Epithelial cell of esophagus (primary cell): ENCODE measurements around the gene SP3.
A peak's percentile ranks its signal among the peaks of the same experiment; 100 is the strongest.

Experiments used
- DNase-seq: peaks from one replicate; pipeline ENCODE4 v3.0.0; 2010; ENCODE audit warnings: low read depth
- H3K4me3 ChIP-seq: 2 replicates; pipeline ENCODE4 v1.5.1; 2011; ENCODE audit warnings: mild to moderate bottlenecking, low read length, control low read depth
- CTCF ChIP-seq: IDR thresholded peaks from 2 replicates; pipeline ENCODE4 v1.5.1; 2011; ENCODE audit warnings: low read depth, mild to moderate bottlenecking, low read length, control low read depth, inconsistent platforms; ENCODE audit not compliant: insufficient read depth; ENCODE audit errors: missing control alignments

The SP3 gene

GRCh38 chr2:173989160-173989883 is 24.1 kb upstream of the SP3 start:
- no peak for TF ChIP-seq CTCF
- no peak for DNase-seq
- H3K4me3 ChIP-seq = no peak overlapping the region

- TF ChIP-seq CTCF = no peak
- no peak overlapping the region for H3K4me3 ChIP-seq
- DNase-seq = no peak
These were observed 21.6 kb upstream of the SP3 start for GRCh38 chr2:173986805-173987204.

- no peak overlapping the region for H3K4me3 ChIP-seq
- no peak for TF ChIP-seq CTCF
- no peak for DNase-seq
These were observed 20.4 kb upstream of the SP3 start for GRCh38 chr2:173985605-173985992.

- peak; percentile 78 for DNase-seq
- no peak overlapping the region for H3K4me3 ChIP-seq
- no peak for TF ChIP-seq CTCF
These were observed 19.9 kb upstream of the SP3 start for GRCh38 chr2:173984866-173985604.

- H3K4me3 ChIP-seq = no peak overlapping the region
- no peak for TF ChIP-seq CTCF
- DNase-seq = no peak
These were observed 18.3 kb upstream of the SP3 start for GRCh38 chr2:173983391-173983871.

GRCh38 chr2:173982918-173983317 is 17.7 kb upstream of the SP3 start:
- DNase-seq = peak; percentile 93
- H3K4me3 ChIP-seq = no peak overlapping the region
- TF ChIP-seq CTCF = no peak
